Liver (tissue), 9 donors: Measurements from ENCODE around the gene DNTT. TPM values are rescaled to one million over a fixed set of nuclear protein-coding genes. Genes with fewer than 3 reads are reported as not detected.

Source experiments
- DNase-seq: peaks from one replicate; pipeline ENCODE4 v3.0.0-alpha.2; 2017; ENCODE audit warnings: low spot score
- H3K27ac ChIP-seq, 2 donors: one replicate each; pipeline ENCODE4 v1.7.0; 2013; ENCODE audit warnings: inconsistent platforms in 2 of 2, low read length in 2 of 2, control low read depth in 1 of 2, low read depth in 1 of 2, mild to moderate bottlenecking in 1 of 2
- H3K27me3 ChIP-seq, 4 donors: one replicate each; pipeline versions ENCODE4 v1.6.1 to v1.7.0; 2013; ENCODE audit warnings: low read length in 3 of 4, inconsistent platforms in 1 of 4, mild to moderate bottlenecking in 1 of 4, moderate library complexity in 1 of 4; ENCODE audit not compliant: control insufficient read depth in 4 of 4, insufficient read depth in 4 of 4
- H3K36me3 ChIP-seq, 4 donors: one replicate each; pipeline versions ENCODE4 v1.6.1 to v1.7.0; 2013; ENCODE audit warnings: low read length in 3 of 4, mild to moderate bottlenecking in 3 of 4, low read depth in 1 of 4, moderate library complexity in 1 of 4; ENCODE audit not compliant: control insufficient read depth in 4 of 4, insufficient read depth in 3 of 4
- H3K4me1 ChIP-seq, 4 donors: one replicate each; pipeline versions ENCODE4 v1.6.1 to v1.7.0; 2013; ENCODE audit warnings: low read length in 3 of 4, mild to moderate bottlenecking in 3 of 4, moderate library complexity in 1 of 4; ENCODE audit not compliant: control insufficient read depth in 4 of 4, insufficient read depth in 4 of 4
- H3K4me3 ChIP-seq, 3 donors: one replicate each; pipeline versions ENCODE4 v1.6.1 to v1.7.0; 2013; ENCODE audit warnings: low read length in 3 of 3, control low read depth in 1 of 3, low read depth in 1 of 3, mild to moderate bottlenecking in 1 of 3
- H3K9ac ChIP-seq, 2 donors: one replicate each; pipeline ENCODE4 v1.7.0; 2013; ENCODE audit warnings: low read length in 2 of 2, mild to moderate bottlenecking in 2 of 2, moderate library complexity in 2 of 2, control low read depth in 1 of 2, low read depth in 1 of 2
- H3K9me3 ChIP-seq, 4 donors: one replicate each; pipeline versions ENCODE4 v1.6.1 to v1.7.0; 2013; ENCODE audit warnings: low read length in 3 of 4; ENCODE audit not compliant: control insufficient read depth in 4 of 4
- EGR1 ChIP-seq, 2 donors: IDR thresholded peaks; 2 replicates each; pipeline ENCODE4 v1.6.1; 2016 to 2018; ENCODE audit warnings: antibody characterized with exemption in 2 of 2, low read depth in 2 of 2
- FOXA2 ChIP-seq: IDR thresholded peaks from 2 replicates; pipeline ENCODE4 v1.6.1; 2016; ENCODE audit warnings: antibody characterized with exemption
- GABPA ChIP-seq, 2 donors: IDR thresholded peaks in 1 of 2; conservative IDR thresholded peaks in 1 of 2; 2 replicates each; pipeline ENCODE4 v1.6.1; 2016; ENCODE audit warnings: antibody characterized with exemption in 2 of 2, mild to moderate bottlenecking in 1 of 2, moderate library complexity in 1 of 2
- HNF4A ChIP-seq, 2 donors: conservative IDR thresholded peaks; 2 replicates each; pipeline ENCODE4 v1.6.1; 2016; ENCODE audit warnings: antibody characterized with exemption in 2 of 2, mild to moderate bottlenecking in 2 of 2
- HNF4G ChIP-seq: IDR thresholded peaks from 2 replicates; pipeline ENCODE4 v1.6.1; 2016; ENCODE audit warnings: antibody characterized with exemption
- JUND ChIP-seq, 2 donors: IDR thresholded peaks; 2 replicates each; pipeline ENCODE4 v1.6.1; 2016; ENCODE audit warnings: antibody characterized with exemption in 2 of 2
- NR2F2 ChIP-seq: IDR thresholded peaks from 2 replicates; pipeline ENCODE4 v1.6.1; 2016; ENCODE audit warnings: antibody characterized with exemption
- RAD21 ChIP-seq, 2 donors: IDR thresholded peaks; 2 replicates each; pipeline ENCODE4 v1.6.1; 2016; ENCODE audit warnings: antibody characterized with exemption in 2 of 2, mild to moderate bottlenecking in 2 of 2
- RXRA ChIP-seq, 2 donors: IDR thresholded peaks; 2 replicates each; pipeline ENCODE4 v1.6.1; 2017 to 2018; ENCODE audit warnings: antibody characterized with exemption in 2 of 2, mild to moderate bottlenecking in 1 of 2
- TAF1 ChIP-seq: conservative IDR thresholded peaks from 2 replicates; pipeline ENCODE4 v1.6.1; 2016; ENCODE audit warnings: antibody characterized with exemption, mild to moderate bottlenecking
- YY1 ChIP-seq: IDR thresholded peaks from 2 replicates; pipeline ENCODE4 v1.6.1; 2016; ENCODE audit warnings: antibody characterized with exemption, mild to moderate bottlenecking
- WGBS: extraction: QIAGEN DNeasy Blood & Tissue Kit; methylation state at CpG from one replicate; pipeline ENCODE4 v1.1.7; 2013; 5-methylcytosine and 5-hydroxymethylcytosine counted together
- polyA plus RNA-seq, 2 donors: library from polyadenylated mRNA; stranded (reverse) in 1 of 2; unstranded in 1 of 2; fragments of 200-250 nt in 1 of 2; fragments of >200 nt in 1 of 2; fragmentation: Nextera tagmentation in 1 of 2; extraction: Ambion mirVana in 1 of 2; gene quantifications; one replicate each; pipeline versions ENCODE4 v1.2.1 to v1.2.3, GENCODE V29; 2013 to 2015
- total RNA-seq, 2 donors: library from RNA; depleted of rRNA; stranded (reverse); fragments of >200 nt; gene quantifications; one replicate each; pipeline ENCODE4 v1.2.3, GENCODE V29; 2014
- TF ChIP-seq, protein P1 (sequence below): IDR thresholded peaks from 2 replicates; pipeline ENCODE4 v1.6.1; 2016; ENCODE audit warnings: antibody characterized with exemption
- TF ChIP-seq, protein P2 (sequence below): IDR thresholded peaks from 2 replicates; pipeline ENCODE4 v1.6.1; 2016; ENCODE audit warnings: antibody characterized with exemption
- TF ChIP-seq, protein P3 (sequence below): IDR thresholded peaks from 2 replicates; pipeline ENCODE4 v1.6.1; 2016; ENCODE audit warnings: antibody characterized with exemption
- TF ChIP-seq, protein P4 (sequence below): fragments of 150-350 bp; IDR thresholded peaks from 2 replicates; pipeline ENCODE4 v1.5.1; 2017; ENCODE audit warnings: improper control_type of control experiment, low read depth, low read length; ENCODE audit not compliant: missing input control
- donor health status: healthy.
- donor health status: healthy.
- donor health status: healthy.
- donor health status: healthy.
- donor health status: healthy.

Gene DNTT
- total and polyA plus RNA-seq, 4 donors = 0.70 TPM; not detected in 3

DNA sequence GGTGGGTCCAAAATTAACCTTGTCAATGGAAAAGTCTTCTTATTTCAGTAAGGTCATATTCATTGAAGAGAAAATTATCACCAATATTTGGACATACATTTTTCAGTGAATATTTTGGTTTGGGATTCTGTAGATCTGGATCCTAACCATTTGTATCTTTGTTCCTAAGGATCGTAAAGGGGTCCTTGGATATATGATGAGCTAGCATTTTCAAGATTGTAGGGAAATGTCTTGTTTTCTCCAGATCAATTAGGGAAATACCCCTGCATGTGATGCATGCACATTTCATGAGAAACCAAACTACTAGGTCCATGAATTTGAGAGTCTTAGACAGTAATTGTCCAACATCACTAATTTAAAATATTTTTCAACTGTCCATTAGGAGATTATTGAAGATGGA is 18.0 kb downstream of the DNTT start:
- Histone ChIP-seq H3K36me3 (no peaks in the 10 kb centered on the region), H3K4me3 (no peak overlapping the region), H3K27me3 (peaks cover 0 to 5% (median 0%) of the 10 kb centered on the region in 4 donors), H3K27ac (no peak overlapping the region), H3K4me1 (no peaks in the 10 kb centered on the region), H3K9ac (no peak overlapping the region), H3K9me3 (no peaks in the 10 kb centered on the region)
- DNase-seq = no peak
- 86% methylated on average over 1 of the region's 1 CpG for WGBS
- no peak for TF ChIP-seq TAF1
- TF ChIP-seq, protein P1, sequence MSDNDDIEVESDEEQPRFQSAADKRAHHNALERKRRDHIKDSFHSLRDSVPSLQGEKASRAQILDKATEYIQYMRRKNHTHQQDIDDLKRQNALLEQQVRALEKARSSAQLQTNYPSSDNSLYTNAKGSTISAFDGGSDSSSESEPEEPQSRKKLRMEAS = no peak
- no peak for TF ChIP-seq RXRA (IDR thresholded peaks at IDR 0.05)
- TF ChIP-seq, protein P2, sequence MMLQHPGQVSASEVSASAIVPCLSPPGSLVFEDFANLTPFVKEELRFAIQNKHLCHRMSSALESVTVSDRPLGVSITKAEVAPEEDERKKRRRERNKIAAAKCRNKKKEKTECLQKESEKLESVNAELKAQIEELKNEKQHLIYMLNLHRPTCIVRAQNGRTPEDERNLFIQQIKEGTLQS = no peak
- no peak for TF ChIP-seq FOXA2
- TF ChIP-seq HNF4A (conservative IDR thresholded peaks at IDR 0.05) = no peak
- TF ChIP-seq YY1 = no peak
- TF ChIP-seq EGR1 (IDR thresholded peaks at IDR 0.05; ENCODE audit: low read depth in 2 of 2) = no peak
- no peak for TF ChIP-seq NR2F2
- TF ChIP-seq GABPA (IDR thresholded peaks at IDR 0.05 in 1 of 2, conservative IDR thresholded peaks at IDR 0.05 in 1 of 2) = no peak

DNA sequence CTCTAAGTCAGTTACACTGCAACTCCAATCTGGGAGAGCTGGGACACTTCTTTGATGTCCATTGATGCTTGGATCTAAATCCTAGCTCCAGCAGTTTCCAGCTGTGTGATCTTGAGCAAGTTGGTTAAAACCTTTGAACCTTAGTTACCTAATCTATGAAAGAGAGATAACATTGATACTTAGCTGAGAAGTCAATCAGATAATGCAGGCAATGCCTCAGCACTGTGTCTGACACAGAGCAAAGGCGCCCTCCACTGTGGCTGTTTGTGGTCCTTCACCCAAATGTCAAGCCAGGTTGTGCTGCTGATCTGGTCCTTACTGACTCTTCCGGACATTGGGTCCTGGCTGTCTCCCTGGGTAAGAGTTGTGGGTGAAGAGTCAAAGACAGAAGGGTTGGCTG is 20.2 kb downstream of the DNTT start:
- no peak overlapping the region for H3K9ac ChIP-seq
- H3K36me3 ChIP-seq = no peaks in the 10 kb centered on the region
- H3K4me3 ChIP-seq = no peak overlapping the region
- H3K4me1 ChIP-seq = no peaks in the 10 kb centered on the region
- H3K27me3 ChIP-seq = peaks cover 0 to 5% (median 0%) of the 10 kb centered on the region in 4 donors
- no peaks in the 10 kb centered on the region for H3K9me3 ChIP-seq
- TF ChIP-seq, protein P3, sequence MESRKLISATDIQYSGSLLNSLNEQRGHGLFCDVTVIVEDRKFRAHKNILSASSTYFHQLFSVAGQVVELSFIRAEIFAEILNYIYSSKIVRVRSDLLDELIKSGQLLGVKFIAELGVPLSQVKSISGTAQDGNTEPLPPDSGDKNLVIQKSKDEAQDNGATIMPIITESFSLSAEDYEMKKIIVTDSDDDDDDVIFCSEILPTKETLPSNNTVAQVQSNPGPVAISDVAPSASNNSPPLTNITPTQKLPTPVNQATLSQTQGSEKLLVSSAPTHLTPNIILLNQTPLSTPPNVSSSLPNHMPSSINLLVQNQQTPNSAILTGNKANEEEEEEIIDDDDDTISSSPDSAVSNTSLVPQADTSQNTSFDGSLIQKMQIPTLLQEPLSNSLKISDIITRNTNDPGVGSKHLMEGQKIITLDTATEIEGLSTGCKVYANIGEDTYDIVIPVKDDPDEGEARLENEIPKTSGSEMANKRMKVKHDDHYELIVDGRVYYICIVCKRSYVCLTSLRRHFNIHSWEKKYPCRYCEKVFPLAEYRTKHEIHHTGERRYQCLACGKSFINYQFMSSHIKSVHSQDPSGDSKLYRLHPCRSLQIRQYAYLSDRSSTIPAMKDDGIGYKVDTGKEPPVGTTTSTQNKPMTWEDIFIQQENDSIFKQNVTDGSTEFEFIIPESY = no peak
- TF ChIP-seq JUND (IDR thresholded peaks at IDR 0.05) = no peak
- TF ChIP-seq HNF4G = no peak
- TF ChIP-seq GABPA (IDR thresholded peaks at IDR 0.05 in 1 of 2, conservative IDR thresholded peaks at IDR 0.05 in 1 of 2) = no peak
- TF ChIP-seq RAD21 (IDR thresholded peaks at IDR 0.05) = no peak
- TF ChIP-seq, protein P2 = no peak
- TF ChIP-seq EGR1 (IDR thresholded peaks at IDR 0.05; ENCODE audit: low read depth in 2 of 2) = no peak
- TF ChIP-seq, protein P4, sequence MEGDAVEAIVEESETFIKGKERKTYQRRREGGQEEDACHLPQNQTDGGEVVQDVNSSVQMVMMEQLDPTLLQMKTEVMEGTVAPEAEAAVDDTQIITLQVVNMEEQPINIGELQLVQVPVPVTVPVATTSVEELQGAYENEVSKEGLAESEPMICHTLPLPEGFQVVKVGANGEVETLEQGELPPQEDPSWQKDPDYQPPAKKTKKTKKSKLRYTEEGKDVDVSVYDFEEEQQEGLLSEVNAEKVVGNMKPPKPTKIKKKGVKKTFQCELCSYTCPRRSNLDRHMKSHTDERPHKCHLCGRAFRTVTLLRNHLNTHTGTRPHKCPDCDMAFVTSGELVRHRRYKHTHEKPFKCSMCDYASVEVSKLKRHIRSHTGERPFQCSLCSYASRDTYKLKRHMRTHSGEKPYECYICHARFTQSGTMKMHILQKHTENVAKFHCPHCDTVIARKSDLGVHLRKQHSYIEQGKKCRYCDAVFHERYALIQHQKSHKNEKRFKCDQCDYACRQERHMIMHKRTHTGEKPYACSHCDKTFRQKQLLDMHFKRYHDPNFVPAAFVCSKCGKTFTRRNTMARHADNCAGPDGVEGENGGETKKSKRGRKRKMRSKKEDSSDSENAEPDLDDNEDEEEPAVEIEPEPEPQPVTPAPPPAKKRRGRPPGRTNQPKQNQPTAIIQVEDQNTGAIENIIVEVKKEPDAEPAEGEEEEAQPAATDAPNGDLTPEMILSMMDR = no peak
- TF ChIP-seq RXRA (IDR thresholded peaks at IDR 0.05) = no peak
- TF ChIP-seq TAF1 = no peak
- DNase-seq = no peak
- H3K27ac ChIP-seq = no peak overlapping the region
- WGBS = 63% methylated on average over 2 of the region's 2 CpGs
